ENCODE data around the gene L3MBTL2. TPM values are rescaled to one million over a fixed set of nuclear protein-coding genes. Genes with fewer than 3 reads are reported as not detected.

The L3MBTL2 gene
- total and polyA plus RNA-seq, 9 of the 15 experiments (the other 6 are each of a cell fraction or from before 2014, with no cell fraction given) = 10.3 to 23.1 (median 18.6) TPM

DNA sequence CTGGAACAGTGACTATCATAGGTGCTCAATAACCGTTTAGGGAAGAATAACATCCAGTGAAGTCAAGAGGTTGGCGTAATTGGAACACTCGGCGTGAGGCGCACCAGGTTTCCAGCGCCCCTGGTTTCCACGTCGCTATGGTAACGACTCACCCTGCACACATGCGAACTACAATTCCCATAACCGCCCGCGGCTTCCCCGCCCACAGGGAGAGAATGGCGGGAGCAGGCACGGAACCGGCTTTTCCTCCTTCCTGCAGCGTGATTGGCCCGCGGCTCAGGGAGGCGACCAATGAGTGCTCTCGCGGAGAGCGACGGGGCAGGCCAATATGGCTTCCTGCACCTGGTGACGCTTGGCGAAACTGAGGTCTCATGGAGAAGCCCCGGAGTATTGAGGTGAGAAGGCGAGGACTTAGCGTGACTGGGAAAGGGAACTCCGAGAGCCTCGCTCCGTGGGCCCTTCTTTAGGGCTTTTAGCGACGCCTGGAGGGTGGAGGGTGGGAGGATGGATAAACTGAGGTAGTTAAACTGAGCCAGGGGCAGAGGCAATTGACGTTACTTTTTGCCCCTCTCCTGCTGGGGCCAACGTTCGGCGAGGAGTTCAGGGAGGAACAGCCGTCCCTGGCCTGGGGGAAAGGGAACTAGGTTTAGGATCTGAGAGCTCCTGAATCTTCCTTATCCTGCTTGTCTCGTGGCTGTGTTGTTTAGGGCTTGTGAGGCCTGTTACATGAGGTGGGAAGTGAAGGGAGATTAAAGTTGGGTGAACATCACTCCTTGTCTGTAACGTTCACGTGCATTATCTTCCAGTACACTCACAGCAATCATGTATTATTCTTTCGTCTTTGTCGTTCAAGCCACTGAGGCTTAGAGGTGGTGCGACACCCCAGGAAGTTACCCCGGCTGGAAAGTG, at the start of gene L3MBTL2 (continued):
- TF ChIP-seq KLF6 (CRISPR knock-in tag; IDR thresholded peaks at IDR 0.05; ENCODE audit: borderline replicate concordance) = no peak
- TF ChIP-seq MAFG (tag; conservative IDR thresholded peaks at IDR 0.05) = no peak
- TF ChIP-seq E2F3 (CRISPR knock-in tag; IDR thresholded peaks at IDR 0.05) = peak; percentile 92; the same call in 1 of the 2 replicates
- TF ChIP-seq, protein P1, sequence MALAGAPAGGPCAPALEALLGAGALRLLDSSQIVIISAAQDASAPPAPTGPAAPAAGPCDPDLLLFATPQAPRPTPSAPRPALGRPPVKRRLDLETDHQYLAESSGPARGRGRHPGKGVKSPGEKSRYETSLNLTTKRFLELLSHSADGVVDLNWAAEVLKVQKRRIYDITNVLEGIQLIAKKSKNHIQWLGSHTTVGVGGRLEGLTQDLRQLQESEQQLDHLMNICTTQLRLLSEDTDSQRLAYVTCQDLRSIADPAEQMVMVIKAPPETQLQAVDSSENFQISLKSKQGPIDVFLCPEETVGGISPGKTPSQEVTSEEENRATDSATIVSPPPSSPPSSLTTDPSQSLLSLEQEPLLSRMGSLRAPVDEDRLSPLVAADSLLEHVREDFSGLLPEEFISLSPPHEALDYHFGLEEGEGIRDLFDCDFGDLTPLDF (CRISPR knock-in tag; IDR thresholded peaks at IDR 0.05) = peak; percentile 94
- no peak; a peak in 1 of 4 replicates for TF ChIP-seq SIN3A (IDR thresholded peaks at IDR 0.05; ENCODE audit: borderline replicate concordance in 2 of 2, control insufficient read depth in 1 of 2, low read depth in 2 of 2, low read length in 2 of 2)
- TF ChIP-seq KDM5B (IDR thresholded peaks at IDR 0.05; ENCODE audit: insufficient replicate concordance, low read depth, low read length) = peak; percentile 84
- TF ChIP-seq, protein P2, sequence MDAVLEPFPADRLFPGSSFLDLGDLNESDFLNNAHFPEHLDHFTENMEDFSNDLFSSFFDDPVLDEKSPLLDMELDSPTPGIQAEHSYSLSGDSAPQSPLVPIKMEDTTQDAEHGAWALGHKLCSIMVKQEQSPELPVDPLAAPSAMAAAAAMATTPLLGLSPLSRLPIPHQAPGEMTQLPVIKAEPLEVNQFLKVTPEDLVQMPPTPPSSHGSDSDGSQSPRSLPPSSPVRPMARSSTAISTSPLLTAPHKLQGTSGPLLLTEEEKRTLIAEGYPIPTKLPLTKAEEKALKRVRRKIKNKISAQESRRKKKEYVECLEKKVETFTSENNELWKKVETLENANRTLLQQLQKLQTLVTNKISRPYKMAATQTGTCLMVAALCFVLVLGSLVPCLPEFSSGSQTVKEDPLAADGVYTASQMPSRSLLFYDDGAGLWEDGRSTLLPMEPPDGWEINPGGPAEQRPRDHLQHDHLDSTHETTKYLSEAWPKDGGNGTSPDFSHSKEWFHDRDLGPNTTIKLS (IDR thresholded peaks at IDR 0.05; ENCODE audit: borderline replicate concordance, low read depth) = peak; percentile 60; the same call in 1 of the 2 replicates
- TF ChIP-seq IRF2 (CRISPR knock-in tag; IDR thresholded peaks at IDR 0.05) = no peak
- TF ChIP-seq ADNP (tag; IDR thresholded peaks at IDR 0.05) = no peak
- TF ChIP-seq, protein P3, sequence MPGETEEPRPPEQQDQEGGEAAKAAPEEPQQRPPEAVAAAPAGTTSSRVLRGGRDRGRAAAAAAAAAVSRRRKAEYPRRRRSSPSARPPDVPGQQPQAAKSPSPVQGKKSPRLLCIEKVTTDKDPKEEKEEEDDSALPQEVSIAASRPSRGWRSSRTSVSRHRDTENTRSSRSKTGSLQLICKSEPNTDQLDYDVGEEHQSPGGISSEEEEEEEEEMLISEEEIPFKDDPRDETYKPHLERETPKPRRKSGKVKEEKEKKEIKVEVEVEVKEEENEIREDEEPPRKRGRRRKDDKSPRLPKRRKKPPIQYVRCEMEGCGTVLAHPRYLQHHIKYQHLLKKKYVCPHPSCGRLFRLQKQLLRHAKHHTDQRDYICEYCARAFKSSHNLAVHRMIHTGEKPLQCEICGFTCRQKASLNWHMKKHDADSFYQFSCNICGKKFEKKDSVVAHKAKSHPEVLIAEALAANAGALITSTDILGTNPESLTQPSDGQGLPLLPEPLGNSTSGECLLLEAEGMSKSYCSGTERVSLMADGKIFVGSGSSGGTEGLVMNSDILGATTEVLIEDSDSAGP (CRISPR knock-in tag; IDR thresholded peaks at IDR 0.05) = no peak
- TF ChIP-seq, protein P4, sequence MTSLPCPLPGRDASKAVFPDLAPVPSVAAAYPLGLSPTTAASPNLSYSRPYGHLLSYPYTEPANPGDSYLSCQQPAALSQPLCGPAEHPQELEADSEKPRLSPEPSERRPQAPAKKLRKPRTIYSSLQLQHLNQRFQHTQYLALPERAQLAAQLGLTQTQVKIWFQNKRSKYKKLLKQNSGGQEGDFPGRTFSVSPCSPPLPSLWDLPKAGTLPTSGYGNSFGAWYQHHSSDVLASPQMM (CRISPR knock-in tag; IDR thresholded peaks at IDR 0.05) = no peak
- TF ChIP-seq, protein P5, sequence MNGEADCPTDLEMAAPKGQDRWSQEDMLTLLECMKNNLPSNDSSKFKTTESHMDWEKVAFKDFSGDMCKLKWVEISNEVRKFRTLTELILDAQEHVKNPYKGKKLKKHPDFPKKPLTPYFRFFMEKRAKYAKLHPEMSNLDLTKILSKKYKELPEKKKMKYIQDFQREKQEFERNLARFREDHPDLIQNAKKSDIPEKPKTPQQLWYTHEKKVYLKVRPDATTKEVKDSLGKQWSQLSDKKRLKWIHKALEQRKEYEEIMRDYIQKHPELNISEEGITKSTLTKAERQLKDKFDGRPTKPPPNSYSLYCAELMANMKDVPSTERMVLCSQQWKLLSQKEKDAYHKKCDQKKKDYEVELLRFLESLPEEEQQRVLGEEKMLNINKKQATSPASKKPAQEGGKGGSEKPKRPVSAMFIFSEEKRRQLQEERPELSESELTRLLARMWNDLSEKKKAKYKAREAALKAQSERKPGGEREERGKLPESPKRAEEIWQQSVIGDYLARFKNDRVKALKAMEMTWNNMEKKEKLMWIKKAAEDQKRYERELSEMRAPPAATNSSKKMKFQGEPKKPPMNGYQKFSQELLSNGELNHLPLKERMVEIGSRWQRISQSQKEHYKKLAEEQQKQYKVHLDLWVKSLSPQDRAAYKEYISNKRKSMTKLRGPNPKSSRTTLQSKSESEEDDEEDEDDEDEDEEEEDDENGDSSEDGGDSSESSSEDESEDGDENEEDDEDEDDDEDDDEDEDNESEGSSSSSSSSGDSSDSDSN (IDR thresholded peaks at IDR 0.05; ENCODE audit: borderline replicate concordance in 1 of 2, low read depth in 2 of 2, low read length in 2 of 2) = no peak
- no peak for TF ChIP-seq ZNF699 (CRISPR knock-in tag; IDR thresholded peaks at IDR 0.05; ENCODE audit: insufficient replicate concordance)

Data from K562 (cell line).